Endothelial cell (in vitro differentiated cells): ENCODE data around the gene COL6A3. TPM values are rescaled to one million over a fixed set of nuclear protein-coding genes. Genes with fewer than 3 reads are reported as not detected.

Source experiments
- DNase-seq: peaks from one replicate; pipeline ENCODE4 v3.0.0; 2021; ENCODE audit warnings: low spot score
- H3K27ac Mint-ChIP-seq: one replicate; pipeline ENCODE4 v1.8.0; 2021; ENCODE audit warnings: mixed read lengths, inconsistent platforms; ENCODE audit not compliant: unreplicated experiment
- H3K27me3 Mint-ChIP-seq: one replicate; pipeline ENCODE4 v1.8.0; 2021; ENCODE audit warnings: mild to moderate bottlenecking, moderate library complexity, mixed read lengths, inconsistent platforms; ENCODE audit not compliant: unreplicated experiment
- H3K36me3 Mint-ChIP-seq: one replicate; pipeline ENCODE4 v1.8.0; 2021; ENCODE audit warnings: mild to moderate bottlenecking, low read depth, mixed read lengths, inconsistent platforms; ENCODE audit not compliant: unreplicated experiment
- H3K4me1 Mint-ChIP-seq: one replicate; pipeline ENCODE4 v1.8.0; 2021; ENCODE audit warnings: mild to moderate bottlenecking, mixed read lengths, inconsistent platforms; ENCODE audit not compliant: unreplicated experiment
- H3K4me3 Mint-ChIP-seq: one replicate; pipeline ENCODE4 v1.8.0; 2021; ENCODE audit warnings: mild to moderate bottlenecking, mixed read lengths, inconsistent platforms; ENCODE audit not compliant: unreplicated experiment
- H3K9me3 Mint-ChIP-seq: one replicate; pipeline ENCODE4 v1.8.0; 2021; ENCODE audit warnings: mixed read lengths, inconsistent platforms; ENCODE audit not compliant: unreplicated experiment
- CTCF ChIP-seq: fragments of 200-600 bp; sonication (generic); IDR thresholded peaks from one replicate; pipeline ENCODE4 v1.5.0; 2021; ENCODE audit warnings: antibody characterized with exemption; ENCODE audit not compliant: unreplicated experiment
- total RNA-seq: library from RNA; stranded (reverse); fragmentation: NEBNext Ultra II Directional; extraction: Animal tissue kit (Norgen Biotek cat#: 25700); gene quantifications from one replicate; pipeline ENCODE4 v1.2.1, GENCODE V29; 2021; ENCODE audit not compliant: unreplicated experiment

Gene COL6A3
- total RNA-seq, 1 donor from 2014 or later, result 1.6 TPM

- Mint-ChIP-seq H3K4me1 (no peaks in the 10 kb centered on the region), H3K27me3 (peaks cover 4% of the 10 kb centered on the region), H3K9me3 (no peaks in the 10 kb centered on the region), H3K4me3 (no peak overlapping the region), H3K36me3 (no peaks in the 10 kb centered on the region), H3K27ac (no peak overlapping the region)
- no peak for TF ChIP-seq CTCF
- DNase-seq, result no peak
Observed at GRCh38 chr2:237321746-237322145, 92.2 kb downstream of the COL6A3 start.

- DNase-seq, result no peak
- H3K4me1 Mint-ChIP-seq, result no peaks in the 10 kb centered on the region
- no peaks in the 10 kb centered on the region for H3K36me3 Mint-ChIP-seq
- H3K27ac Mint-ChIP-seq, result no peak overlapping the region
- H3K9me3 Mint-ChIP-seq, result no peaks in the 10 kb centered on the region
- no peak for TF ChIP-seq CTCF
- H3K27me3 Mint-ChIP-seq, result peaks cover 4% of the 10 kb centered on the region
- H3K4me3 Mint-ChIP-seq, result no peak overlapping the region
Observed at GRCh38 chr2:237320801-237321560, 93.0 kb downstream of the COL6A3 start.

- peaks cover 4% of the 10 kb centered on the region for H3K27me3 Mint-ChIP-seq
- no peak for TF ChIP-seq CTCF
- no peaks in the 10 kb centered on the region for H3K36me3 Mint-ChIP-seq
- no peak overlapping the region for H3K4me3 Mint-ChIP-seq
- H3K4me1 Mint-ChIP-seq, result no peaks in the 10 kb centered on the region
- no peak for DNase-seq
- H3K27ac Mint-ChIP-seq, result no peak overlapping the region
- H3K9me3 Mint-ChIP-seq, result no peaks in the 10 kb centered on the region
Observed at GRCh38 chr2:237319887-237320286, 94.1 kb downstream of the COL6A3 start.

- Mint-ChIP-seq H3K36me3 (no peaks in the 10 kb centered on the region), H3K4me1 (no peaks in the 10 kb centered on the region), H3K27me3 (peaks cover 4% of the 10 kb centered on the region), H3K4me3 (no peak overlapping the region), H3K27ac (no peak overlapping the region), H3K9me3 (no peaks in the 10 kb centered on the region)
- TF ChIP-seq CTCF, result no peak
- DNase-seq, result no peak
Observed at GRCh38 chr2:237319086-237319820, 94.7 kb downstream of the COL6A3 start.

- peaks cover 3% of the 10 kb centered on the region for H3K4me1 Mint-ChIP-seq
- TF ChIP-seq CTCF, result no peak
- DNase-seq, result no peak
- H3K27ac Mint-ChIP-seq, result no peak overlapping the region
- no peaks in the 10 kb centered on the region for H3K9me3 Mint-ChIP-seq
- no peaks in the 10 kb centered on the region for H3K36me3 Mint-ChIP-seq
- peaks cover 6% of the 10 kb centered on the region for H3K27me3 Mint-ChIP-seq
- no peak overlapping the region for H3K4me3 Mint-ChIP-seq
Observed at GRCh38 chr2:237316339-237316738, 97.6 kb downstream of the COL6A3 start.
